Activated naive CD4-positive, alpha-beta T cell (primary cell): ENCODE data around the gene PRMT7.

ENCODE experiments used
- DNase-seq, 4 experiments: peaks; one replicate each; lab custom pipeline; 2025; lab: John Stamatoyannopoulos, UW

The PRMT7 gene

GRCh38 chr16:68310774-68311511, at the start of gene PRMT7, which contains the start of gene SLC7A6OS:
Gene PRMT7, plus strand, starts transcription at chr16:68311019. Its CDS starts 4,961 bp downstream, at chr16:68315980.
Gene SLC7A6OS, minus strand, starts transcription at chr16:68310946. Its CDS starts 20 bp downstream, at chr16:68310926.
- DNase-seq, result peak; percentile 62 to 88 (median 80)

GRCh38 chr16:68263559-68264127, 47.2 kb upstream of the PRMT7 start:
- DNase-seq, result no peak

DNA sequence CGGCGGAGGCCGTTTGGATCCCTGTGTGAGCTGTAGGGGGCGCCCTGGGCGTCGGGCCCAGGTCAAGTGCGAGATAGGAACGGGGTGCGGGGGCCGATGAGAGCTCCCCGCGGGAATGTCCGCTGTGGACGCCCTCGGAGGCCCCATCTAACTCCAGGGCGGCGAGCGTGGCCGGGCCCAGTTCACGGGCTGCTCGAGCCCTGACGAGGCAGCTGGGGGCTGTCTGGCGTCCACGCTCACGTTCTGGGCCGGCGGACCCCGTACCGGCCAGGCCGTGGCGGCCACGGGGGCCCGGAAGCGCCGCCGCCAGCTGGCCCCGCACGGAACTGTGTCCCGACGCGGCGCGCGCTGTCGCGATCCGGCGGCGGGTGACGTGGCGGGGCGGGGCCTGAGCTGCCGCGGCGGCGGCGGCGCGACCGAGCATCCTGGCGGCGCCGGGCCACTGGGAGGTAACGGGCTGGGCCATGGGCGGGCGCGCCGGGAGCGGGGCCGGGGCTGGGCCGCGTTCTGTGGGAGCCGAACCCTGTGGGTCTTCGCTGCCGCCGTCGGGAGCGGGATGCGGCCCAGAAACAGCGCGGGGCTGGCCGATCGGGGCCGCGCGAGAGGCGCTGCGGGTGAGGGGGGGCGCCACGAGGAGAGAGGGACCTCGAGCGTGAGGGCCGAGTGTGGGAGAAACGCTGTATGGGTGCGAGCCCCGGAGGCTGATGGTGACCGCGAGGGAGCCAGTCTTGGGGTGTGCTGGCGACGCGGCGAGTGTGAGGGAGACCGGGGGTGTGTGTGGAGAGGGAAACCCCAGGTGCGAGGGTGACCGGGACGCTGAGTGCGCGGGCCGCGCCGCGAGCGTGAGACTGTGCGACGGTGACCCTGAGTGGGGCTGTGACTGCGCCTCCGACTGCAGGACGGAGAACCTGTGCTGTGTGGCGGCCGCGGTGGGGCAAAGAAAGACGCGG, 46.4 kb upstream of the PRMT7 start, which contains the start of gene SLC7A6:
SLC7A6 (plus strand) TSS at position 399 of the 950 bp plus-strand sequence. CDS start 10,201 bp downstream, outside the sequence.
- peak; percentile 55 to 78 (median 57) for DNase-seq

GRCh38 chr16:68265078-68265920, 45.5 kb upstream of the PRMT7 start:
- DNase-seq, result peak in 1 of 4 experiments; percentile 17

DNA sequence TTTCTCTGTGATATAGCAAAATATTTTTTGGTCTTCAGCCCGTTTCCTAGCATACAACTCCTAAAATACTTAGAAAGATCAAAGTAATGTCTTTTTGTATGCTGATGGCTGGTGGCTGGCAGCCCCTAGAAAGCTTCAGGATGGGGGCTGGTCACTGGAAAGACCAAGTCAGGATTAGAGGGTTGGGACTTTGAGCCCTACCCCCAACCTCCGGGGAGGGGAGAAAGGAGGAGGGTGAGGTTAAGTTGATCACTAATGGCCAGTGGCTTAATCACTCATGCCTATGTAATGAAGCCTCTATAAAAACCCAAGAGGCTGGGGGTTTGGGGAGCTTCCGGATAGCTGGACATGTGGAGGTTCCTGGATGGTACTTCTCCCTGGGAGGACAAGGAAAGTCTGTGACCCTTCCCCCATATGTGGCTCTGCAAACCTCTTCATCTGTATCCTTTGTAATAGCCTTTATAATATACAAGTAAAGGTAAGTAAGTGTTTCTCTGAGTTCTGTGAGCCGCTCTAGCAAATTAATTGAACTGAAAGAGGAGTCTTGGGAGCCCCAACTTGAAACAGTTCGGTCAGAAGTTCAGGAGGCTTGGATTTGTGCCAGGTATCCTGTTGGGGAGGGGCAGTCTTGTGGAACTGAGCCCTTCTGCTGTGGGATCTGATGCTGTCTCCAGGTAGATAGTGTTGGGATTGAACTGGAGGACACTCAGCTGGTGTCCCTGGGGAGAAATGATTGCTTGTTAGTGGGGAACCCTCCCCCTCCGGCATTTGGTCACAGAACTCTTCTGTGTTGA, 43.0 kb upstream of the PRMT7 start:
- DNase-seq, result no peak

DNA sequence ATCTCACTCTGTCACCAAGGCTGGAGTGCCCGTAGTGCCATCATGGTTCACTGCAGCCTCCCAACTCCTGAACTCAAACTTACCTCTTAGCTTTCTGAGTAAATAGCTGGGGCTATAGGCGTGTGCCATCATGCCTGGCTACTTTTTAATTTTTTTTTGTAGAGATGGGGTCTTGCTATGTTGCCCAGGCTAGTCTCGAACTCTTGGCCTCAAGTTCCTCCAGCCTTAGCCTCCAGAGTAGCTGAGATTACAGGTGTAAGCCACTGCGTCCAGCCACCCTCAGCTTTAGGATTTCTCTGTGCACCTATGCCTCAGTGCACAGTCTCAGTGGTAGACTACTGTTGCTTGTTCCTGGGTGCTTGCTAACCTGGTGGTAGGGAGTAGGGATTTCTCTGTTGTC, 41.0 kb upstream of the PRMT7 start:
- no peak for DNase-seq

GRCh38 chr16:68270353-68270752, 40.5 kb upstream of the PRMT7 start:
- no peak for DNase-seq

- peak in 2 of 4 experiments; percentile 51 to 58 for DNase-seq
Observed at GRCh38 chr16:68272507-68273209, 38.2 kb upstream of the PRMT7 start.

- no peak for DNase-seq
Observed at GRCh38 chr16:68273459-68273858, 37.4 kb upstream of the PRMT7 start.

GRCh38 chr16:68273896-68274295, 36.9 kb upstream of the PRMT7 start:
- DNase-seq, result no peak

GRCh38 chr16:68274441-68274840, 36.4 kb upstream of the PRMT7 start:
- no peak for DNase-seq

DNA sequence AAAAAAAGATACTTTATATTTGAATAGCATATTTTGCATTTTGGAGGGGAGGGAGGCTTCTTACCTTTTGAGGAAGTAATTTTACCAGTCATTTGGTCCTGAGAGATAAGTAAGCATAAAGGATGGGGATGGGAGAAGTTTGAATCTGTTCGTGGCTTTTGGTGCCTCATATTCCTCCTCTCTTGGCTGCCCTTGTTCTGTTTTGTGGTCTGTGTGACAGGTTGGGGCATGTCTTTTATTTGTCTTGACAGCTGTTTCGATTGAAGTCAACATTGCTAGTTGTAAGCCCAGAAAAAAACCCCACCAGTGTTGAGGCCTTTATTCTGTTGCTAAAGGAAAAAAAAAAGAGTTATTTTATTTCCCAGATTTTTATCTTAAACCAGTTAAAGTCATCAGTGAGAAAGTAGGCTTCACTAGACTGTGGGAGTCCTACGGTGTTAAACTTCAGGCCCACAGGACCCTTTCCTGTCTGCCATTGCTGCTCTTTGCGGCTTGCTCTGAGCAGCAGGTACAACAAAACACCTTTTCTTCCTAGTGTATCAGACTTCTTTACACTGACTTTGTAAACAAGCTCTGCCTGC, 35.1 kb upstream of the PRMT7 start:
- DNase-seq, result peak in 2 of 4 experiments; percentile 14 to 27

DNA sequence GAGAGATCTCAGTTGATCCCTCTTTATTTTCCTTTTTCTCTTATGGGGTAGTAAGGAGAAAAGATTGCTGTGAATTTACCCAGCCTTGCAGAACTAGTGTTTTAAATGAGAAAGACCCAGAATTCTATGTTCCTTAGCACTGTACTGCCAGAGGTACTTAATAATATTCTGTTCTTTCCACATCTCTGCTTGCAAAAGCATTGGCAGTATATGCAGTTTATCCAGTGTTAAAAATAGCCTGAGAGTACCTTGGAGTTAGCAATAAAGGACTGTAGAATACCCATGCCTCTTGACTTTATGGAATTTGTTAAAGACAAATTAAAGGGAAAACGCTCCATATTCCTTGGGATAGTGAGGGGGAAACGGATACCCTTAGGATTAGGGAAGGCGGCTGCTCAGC, 34.6 kb upstream of the PRMT7 start:
- no peak for DNase-seq

DNA sequence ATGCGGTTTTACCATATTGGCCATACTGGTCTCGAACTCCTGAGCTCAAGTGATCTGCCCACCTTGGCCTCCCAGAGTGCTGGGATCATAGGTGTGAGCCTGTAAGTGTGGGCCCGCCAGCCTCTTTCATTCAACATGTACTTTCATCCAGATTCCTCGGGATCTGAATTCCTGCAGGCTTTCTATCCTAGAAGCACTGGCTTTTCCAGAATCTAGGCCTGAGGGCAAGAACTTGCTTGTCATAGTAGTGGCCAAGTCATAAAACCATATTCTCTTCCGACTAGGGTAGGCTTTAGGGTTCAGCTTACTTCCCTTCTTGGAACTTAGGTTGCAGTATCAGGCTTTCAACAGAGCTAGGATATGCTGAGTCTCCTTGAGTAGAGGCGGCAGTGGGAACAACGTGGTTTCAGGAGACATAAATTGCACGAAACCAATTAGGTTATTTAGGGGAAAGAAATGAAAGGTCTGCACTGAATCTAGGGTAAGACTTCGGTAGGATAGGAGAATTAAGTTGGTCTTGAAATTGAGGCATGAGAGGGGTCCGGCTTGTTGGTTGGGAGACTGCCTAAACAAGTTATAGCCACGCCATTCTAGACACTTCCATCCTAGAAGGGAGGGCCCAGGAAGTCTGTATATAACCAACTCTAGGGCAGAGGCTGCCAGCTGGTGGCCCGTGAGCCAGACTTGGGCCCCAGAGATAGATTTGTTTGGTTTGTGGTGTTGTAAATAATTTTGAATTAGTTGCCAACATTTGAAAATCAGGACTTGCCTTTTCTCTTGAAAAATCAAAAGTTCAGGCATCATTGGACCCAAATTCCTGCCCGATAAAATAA, 30.9 kb upstream of the PRMT7 start:
- DNase-seq, result no peak

DNA sequence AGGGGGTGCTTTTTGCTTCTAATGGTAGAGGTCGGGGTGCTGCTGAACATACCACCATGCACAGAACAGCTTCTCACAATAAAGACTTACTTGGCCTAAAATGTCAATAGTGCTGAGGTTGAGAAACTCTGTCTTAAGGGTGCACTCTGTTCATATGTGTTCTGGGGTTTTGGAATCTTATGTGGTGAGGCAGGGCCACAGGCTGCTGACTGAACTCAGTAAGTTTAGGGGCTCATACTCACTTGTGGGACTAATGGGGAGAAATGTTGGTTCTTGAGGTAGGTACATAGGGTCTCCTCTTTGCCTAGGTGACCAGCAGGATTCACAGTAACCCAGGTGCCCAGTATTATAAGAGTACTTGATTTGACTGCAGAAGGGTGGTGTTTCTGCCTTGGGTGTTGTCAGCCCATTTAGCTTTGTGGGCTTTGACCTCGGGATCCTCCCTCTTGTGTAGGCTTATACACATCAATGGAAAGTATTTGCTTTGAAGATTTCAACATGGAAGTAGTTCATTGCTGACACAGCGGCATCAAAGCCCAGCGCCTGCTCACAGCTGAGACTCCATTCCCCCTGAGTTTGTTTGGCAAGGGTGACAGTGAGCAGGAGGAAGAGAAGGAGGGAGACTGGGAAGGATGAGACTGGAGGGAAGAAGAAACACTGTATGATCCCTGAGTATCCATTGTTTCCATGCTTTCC, 29.3 kb upstream of the PRMT7 start:
- DNase-seq, result peak in 1 of 4 experiments; percentile 15

DNA sequence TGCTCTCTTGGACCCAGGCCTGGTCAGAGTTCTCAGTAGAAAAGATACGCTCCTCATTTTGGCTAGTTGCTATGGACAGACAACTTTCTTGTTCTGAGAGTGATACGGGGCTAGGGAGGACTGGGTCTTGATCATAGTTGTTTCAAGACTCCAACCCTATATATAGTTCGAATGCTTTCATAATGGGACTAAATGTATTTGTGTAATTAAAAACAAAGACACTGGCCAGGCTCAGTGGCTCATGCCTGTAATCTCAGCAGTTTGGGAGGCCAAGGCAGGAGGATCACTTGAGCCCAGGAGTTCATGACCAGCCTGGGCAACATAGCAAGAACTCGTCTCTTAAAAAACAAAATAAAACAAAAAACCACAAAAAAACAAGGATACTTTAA, 28.8 kb upstream of the PRMT7 start:
- DNase-seq, result no peak

DNA sequence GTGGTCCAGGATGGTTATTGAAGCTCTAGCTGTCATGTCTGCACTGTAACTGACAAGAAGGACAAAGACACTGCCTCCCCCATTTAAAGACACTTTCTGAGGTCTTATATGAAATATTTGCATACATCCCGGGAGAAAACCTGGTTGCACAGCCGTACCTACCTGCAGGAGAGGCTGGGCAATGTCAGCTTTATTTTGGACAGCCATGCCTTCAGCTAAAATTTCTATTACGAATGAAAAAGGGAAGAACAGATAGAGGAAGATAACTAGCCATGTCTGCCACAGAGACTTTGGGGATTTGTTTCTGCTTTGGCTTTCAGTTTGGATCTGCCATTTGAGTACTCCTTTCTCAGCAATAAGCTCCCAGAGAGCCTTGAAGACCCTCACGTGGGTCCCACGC, 27.5 kb upstream of the PRMT7 start:
- no peak for DNase-seq
